Dedifferentiated amniotic fluid mesenchymal stem cell (primary cell): ENCODE measurements around the gene NUB1.

ENCODE experiments used
- DNase-seq: peaks from one replicate; pipeline ENCODE4 v3.0.0-alpha.2; 2016; ENCODE audit errors: extremely low spot score

Gene NUB1

DNA sequence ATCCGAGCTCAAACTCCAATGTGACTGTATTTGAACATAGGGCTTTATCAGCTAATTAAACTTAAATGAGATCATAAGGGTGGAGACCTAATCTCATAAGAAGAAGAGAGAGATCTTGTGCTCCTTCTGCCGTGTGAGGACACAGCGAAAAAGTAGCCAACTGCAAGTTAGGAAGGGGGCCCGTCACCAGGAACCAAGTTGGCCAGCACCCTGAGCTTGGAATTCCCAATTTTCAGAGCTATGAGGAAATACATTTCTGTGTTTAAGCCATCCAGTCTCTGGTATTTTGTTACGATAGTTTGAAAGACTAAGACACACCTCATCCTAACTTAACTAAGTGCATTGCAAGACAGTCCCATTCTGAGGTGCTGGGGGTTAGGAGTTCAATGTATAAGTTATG is 82.3 kb downstream of the NUB1 start:
- DNase-seq, result no peak

GRCh38 chr7:151424799-151425198 is 83.2 kb downstream of the NUB1 start:
- DNase-seq, result no peak

DNA sequence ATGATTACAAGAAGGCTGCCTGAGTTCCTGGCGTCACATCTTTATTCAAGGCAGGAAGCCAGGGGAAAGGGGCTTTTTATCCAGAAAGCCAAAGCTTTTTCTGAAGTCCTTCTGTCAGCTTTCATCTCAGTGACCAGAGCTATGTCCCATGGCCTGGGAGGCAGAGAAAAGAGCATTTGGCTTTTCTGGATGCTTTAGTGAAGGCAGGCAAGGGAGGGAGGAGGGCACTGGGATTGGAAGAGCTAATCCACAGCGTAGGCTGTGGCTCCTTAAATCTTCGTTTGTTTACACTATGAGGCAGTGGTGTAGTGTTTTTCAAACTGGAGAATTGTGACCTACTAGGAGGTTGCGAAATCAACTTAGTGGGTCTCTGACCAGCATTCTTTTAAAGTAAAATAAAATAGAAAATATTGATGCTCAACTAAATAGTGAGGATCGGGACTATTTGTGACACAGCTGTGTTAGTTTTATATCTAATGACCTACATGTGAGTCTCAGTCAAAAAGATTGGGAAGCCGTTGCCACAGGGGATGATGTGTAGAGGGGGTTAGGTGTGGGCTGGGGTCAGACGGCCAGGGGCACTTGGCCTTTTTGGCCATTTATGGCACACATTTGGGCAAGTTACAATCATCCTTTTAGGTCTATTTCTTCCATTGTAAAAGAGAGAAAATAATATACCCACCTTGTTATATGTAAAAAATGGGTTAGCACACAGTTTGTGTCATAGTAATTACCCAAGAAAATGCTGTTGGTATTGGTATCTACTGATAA is 84.2 kb downstream of the NUB1 start:
- peak; percentile 82 for DNase-seq

- peak; percentile 78 for DNase-seq
Measured at GRCh38 chr7:151426441-151426903, 84.9 kb downstream of the NUB1 start.

DNA sequence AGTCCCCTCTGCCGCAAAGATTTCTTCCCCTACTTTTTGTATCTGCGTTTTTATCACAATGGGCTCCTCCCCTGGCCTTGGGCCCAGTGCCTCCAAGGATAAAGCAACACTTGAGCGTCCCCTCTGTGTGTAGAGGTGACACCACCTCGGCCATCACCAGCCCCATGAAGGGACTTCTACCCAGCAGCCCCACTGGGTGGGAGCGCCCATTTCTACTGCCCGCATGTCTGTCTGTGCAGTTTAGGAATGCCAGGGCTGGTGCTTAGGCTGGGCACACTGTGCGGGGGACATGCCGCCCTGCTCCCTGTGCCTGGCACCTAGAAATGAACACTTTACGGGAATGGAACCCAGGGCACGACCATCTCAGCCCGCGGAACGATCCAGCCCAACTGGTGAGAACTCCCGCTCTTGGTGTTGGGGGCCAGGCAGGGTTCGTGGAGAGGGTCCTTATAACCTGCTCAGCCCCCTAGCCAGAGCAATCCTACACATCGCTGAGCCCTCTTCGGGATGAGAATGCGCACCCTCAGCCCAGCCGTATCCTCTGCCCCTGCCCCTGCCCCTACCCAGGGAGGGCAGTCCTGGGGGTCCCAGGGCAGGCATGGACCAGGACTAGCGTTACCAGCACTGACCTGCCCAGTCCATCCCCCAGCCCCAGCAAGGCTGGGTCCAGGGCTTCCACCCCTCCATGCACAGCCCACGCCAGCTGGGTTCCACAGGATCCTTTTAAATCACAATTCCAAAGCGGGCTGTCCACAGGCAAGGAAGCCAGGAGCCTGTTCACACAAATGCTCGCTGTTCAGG is 85.5 kb downstream of the NUB1 start:
- no peak for DNase-seq

- no peak for DNase-seq
Measured at GRCh38 chr7:151427705-151428377, 86.2 kb downstream of the NUB1 start.
